ENCODE data around the gene LRRC75A. TPM values are rescaled to one million over a fixed set of nuclear protein-coding genes. Genes with fewer than 3 reads are reported as not detected.

The LRRC75A gene
- total and polyA plus RNA-seq, 2 of the 13 experiments (the other 11 are each of a cell fraction or from before 2014, with no cell fraction given) = 0.03 TPM; not detected in 1

DNA sequence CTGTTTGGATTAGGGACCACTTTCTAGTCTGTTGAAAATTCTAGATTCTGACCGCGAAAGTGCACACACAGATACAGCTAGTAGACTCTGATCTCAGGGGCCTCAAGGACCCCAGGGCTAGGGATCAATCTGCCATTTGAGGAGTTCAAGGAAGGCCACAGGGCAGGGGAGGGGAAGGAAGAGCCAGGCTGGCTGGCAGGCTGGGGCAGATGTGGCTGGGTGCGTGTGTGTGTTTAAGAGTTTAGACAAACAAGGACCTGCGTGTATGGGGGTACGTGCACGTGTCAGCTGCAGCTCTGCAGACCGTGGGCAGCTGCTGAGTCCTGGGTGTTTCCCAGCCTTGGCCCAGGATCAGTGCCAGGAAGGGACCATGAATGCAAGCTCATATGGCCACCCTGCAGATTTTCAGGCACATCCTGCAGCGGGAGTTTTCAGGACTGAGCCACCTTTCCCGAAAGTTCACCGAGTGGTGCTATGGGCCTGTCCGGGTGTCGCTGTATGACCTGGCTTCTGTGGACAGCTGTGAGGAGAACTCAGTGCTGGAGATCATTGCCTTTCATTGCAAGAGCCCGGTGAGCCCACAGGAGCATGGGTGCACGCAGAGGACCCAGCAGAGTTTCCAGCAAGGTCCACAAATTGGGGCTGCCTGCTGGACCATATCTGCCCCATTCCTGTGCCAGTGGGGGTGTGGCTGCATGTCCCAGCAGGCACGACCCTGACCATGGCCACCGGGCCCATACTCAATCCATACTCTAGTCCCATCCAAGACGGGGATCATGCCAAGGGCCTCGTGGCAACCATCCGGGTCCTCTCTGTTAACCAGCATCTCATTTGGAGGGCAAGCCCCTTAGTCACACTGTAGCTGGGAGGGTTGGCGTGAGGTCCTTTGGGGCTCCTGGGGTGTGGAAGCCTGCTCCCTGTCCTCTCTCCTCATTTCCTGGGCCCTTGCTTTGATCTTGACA, 66.0 kb downstream of the LRRC75A start (continued):
- TF ChIP-seq, protein P1, sequence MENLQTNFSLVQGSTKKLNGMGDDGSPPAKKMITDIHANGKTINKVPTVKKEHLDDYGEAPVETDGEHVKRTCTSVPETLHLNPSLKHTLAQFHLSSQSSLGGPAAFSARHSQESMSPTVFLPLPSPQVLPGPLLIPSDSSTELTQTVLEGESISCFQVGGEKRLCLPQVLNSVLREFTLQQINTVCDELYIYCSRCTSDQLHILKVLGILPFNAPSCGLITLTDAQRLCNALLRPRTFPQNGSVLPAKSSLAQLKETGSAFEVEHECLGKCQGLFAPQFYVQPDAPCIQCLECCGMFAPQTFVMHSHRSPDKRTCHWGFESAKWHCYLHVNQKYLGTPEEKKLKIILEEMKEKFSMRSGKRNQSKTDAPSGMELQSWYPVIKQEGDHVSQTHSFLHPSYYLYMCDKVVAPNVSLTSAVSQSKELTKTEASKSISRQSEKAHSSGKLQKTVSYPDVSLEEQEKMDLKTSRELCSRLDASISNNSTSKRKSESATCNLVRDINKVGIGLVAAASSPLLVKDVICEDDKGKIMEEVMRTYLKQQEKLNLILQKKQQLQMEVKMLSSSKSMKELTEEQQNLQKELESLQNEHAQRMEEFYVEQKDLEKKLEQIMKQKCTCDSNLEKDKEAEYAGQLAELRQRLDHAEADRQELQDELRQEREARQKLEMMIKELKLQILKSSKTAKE (CRISPR knock-in tag; IDR thresholded peaks at IDR 0.05; ENCODE audit: borderline replicate concordance) = peak; percentile 52; the same call in 1 of the 2 replicates
- TF ChIP-seq ZNF557 (CRISPR knock-in tag; IDR thresholded peaks at IDR 0.05) = no peak
- TF ChIP-seq MTA3 (CRISPR knock-in tag; IDR thresholded peaks at IDR 0.05) = no peak
- TF ChIP-seq ZNF564 (CRISPR knock-in tag; IDR thresholded peaks at IDR 0.05) = no peak
- no peak for TF ChIP-seq RFX5 (IDR thresholded peaks at IDR 0.05; ENCODE audit: low read depth, low read length)
- no peak for TF ChIP-seq XRCC5 (optimal IDR thresholded peaks at IDR 0.05; ENCODE audit: low read length)
- peak; percentile 73 for TF ChIP-seq TBX2 (CRISPR knock-in tag; IDR thresholded peaks at IDR 0.05; ENCODE audit: borderline replicate concordance)
- TF ChIP-seq ERF (CRISPR knock-in tag; IDR thresholded peaks at IDR 0.05) = 0 out of 2 replicates have a peak, but pooled peaks have one; percentile 26
- no peak for TF ChIP-seq CBX2 (IDR thresholded peaks at IDR 0.05; ENCODE audit: low read depth, low read length)
- TF ChIP-seq CBX2 (CRISPR knock-in tag; IDR thresholded peaks at IDR 0.05; ENCODE audit: low read depth) = no peak
- TF ChIP-seq, protein P2, sequence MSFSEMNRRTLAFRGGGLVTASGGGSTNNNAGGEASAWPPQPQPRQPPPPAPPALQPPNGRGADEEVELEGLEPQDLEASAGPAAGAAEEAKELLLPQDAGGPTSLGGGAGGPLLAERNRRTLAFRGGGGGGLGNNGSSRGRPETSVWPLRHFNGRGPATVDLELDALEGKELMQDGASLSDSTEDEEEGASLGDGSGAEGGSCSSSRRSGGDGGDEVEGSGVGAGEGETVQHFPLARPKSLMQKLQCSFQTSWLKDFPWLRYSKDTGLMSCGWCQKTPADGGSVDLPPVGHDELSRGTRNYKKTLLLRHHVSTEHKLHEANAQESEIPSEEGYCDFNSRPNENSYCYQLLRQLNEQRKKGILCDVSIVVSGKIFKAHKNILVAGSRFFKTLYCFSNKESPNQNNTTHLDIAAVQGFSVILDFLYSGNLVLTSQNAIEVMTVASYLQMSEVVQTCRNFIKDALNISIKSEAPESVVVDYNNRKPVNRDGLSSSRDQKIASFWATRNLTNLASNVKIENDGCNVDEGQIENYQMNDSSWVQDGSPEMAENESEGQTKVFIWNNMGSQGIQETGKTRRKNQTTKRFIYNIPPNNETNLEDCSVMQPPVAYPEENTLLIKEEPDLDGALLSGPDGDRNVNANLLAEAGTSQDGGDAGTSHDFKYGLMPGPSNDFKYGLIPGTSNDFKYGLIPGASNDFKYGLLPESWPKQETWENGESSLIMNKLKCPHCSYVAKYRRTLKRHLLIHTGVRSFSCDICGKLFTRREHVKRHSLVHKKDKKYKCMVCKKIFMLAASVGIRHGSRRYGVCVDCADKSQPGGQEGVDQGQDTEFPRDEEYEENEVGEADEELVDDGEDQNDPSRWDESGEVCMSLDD (CRISPR knock-in tag; IDR thresholded peaks at IDR 0.05; ENCODE audit: borderline replicate concordance) = peak; percentile 63; the same call in 1 of the 2 replicates
- TF ChIP-seq TFAP4 (IDR thresholded peaks at IDR 0.05; ENCODE audit: borderline replicate concordance, low read depth) = peak; percentile 76; the same call in 1 of the 2 replicates
- 0 out of 2 replicates have a peak, but pooled peaks have one; percentile 15 for TF ChIP-seq ZNF644 (CRISPR knock-in tag; IDR thresholded peaks at IDR 0.05; ENCODE audit: low read depth)
- TF ChIP-seq GATAD2A (CRISPR knock-in tag; IDR thresholded peaks at IDR 0.05) = peak; percentile 89
- TF ChIP-seq, protein P3, sequence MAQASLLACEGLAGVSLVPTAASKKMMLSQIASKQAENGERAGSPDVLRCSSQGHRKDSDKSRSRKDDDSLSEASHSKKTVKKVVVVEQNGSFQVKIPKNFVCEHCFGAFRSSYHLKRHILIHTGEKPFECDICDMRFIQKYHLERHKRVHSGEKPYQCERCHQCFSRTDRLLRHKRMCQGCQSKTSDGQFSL (CRISPR knock-in tag; IDR thresholded peaks at IDR 0.05) = 0 out of 2 replicates have a peak, but pooled peaks have one; percentile 29
- peak; percentile 59; the same call in 1 of the 2 replicates for TF ChIP-seq SAP130 (CRISPR knock-in tag; IDR thresholded peaks at IDR 0.05; ENCODE audit: low read depth)
- TF ChIP-seq KDM1A (CRISPR knock-in tag; IDR thresholded peaks at IDR 0.05) = no peak
- peak; percentile 56; the same call in 1 of the 2 replicates for TF ChIP-seq SPEN (CRISPR knock-in tag; IDR thresholded peaks at IDR 0.05; ENCODE audit: low read depth)
- TF ChIP-seq MIXL1 (CRISPR knock-in tag; IDR thresholded peaks at IDR 0.05) = peak; percentile 26; the same call in 1 of the 2 replicates
- TF ChIP-seq SNAPC5 (CRISPR knock-in tag; IDR thresholded peaks at IDR 0.05; ENCODE audit: borderline replicate concordance) = no peak
